Measurements from ENCODE around the gene DEFB124.
"Not testable (repeated sequence)": the region's sequence is repeated elsewhere in the genome, so short reads cannot be mapped to it uniquely, and the experiment has no call there.

DEFB124 gene

DNA sequence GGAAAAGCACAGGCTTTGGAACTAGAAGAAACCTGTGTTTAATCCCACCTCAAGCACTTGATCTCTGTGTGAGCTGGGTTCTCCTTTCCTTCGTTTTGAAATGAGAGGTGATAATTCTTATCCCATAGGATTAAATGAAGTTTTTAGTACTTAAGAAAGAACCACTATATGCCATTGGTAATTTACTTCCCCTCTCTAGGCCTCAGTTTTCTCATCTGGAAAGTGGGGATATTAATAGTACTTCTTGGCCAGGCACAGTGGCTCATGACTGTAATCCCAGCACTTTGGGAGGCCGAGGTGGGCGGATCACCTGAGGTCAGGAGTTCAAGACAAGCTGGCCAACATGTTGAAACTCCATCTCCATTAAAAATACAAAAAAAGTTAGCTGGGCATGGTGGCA is 14.2 kb upstream of the DEFB124 start:
- DNase-seq (ENCODE audit: low read depth in 2 of 2, low spot score in 1 of 2), result no peak

DNA sequence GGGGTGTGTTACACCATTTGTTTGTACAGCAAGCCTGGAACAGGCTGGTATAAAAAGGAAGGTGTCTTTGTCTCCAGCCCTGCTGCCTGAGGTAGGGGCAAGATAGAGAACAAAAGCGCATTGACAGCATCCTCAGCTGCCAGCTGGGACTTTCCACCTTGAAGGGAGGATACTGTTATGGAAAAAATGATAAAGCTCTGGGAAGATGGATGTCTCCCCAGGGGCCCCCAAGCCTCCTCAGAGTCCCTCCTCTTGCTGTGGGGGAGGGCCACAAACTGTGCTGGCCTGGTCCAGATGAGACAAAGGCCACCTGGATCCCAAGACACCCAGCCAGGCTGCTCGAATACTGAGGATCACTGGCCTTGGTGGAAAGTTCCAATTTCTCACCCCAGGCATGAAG is 13.2 kb upstream of the DEFB124 start:
- DNase-seq (ENCODE audit: low read depth in 2 of 2, low spot score in 1 of 2), result no peak

DNA sequence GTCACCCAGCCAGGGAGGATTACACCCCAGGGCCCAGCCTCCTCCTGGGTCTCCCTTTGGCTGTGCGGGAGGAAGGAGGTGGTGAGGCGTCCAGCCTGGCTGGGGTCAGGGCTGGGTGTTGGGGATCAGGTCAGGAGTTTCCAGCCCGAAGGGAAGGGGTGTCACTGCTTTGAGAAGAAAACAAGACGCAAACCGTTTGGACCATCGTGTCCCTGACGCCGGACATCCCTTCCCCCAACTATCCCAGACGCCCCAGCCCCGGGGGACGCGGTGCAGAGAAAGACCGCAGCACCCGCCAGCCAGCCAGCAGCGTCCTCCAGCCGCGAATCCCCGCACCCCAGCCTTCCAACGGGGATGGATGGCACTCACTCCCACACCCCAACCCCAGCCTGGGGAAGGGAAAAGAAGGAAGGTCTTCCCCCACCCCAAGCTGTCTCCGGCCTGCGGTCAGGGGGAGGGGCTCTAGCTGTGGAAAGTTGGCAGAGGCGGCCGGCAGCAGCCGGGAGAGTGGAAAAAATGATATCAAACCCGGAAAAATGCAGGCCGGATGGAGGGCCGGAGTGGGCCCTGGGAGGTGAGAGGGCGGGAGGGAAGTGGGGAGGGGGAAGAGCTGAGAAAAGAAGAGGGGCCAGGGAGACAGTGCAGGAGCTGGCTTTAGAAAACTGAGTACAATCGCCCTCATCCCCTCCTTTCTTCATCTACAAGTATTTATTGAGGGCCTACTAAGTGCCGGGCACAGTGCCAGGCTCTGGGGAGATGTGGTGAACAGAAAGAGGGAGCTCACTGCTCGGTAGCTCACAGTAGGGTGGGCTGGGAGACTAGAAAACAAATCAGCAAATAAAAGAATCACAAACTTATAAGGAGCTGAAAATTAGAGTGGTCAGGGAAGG is 10.8 kb upstream of the DEFB124 start:
- DNase-seq (ENCODE audit: low read depth in 2 of 2, low spot score in 1 of 2), result no peak

DNA sequence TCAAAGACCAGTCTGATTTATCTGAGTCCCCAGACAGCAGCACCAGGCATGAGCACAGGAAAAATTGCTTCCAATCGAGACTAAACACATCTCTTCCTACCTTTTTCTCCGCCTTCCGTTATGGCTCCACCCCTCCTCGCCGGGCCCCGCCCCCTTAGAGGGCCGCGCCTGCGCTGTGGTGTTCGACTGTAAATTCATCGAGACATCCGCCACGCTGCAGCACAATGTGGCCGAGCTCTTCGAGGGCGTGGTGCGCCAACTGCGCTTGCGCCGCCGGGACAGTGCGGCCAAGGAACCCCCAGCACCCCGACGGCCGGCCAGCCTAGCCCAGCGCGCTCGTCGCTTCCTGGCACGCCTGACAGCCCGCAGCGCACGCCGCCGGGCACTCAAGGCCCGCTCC is 9.1 kb upstream of the DEFB124 start:
- no peak for DNase-seq (ENCODE audit: low read depth in 2 of 2, low spot score in 1 of 2)

DNA sequence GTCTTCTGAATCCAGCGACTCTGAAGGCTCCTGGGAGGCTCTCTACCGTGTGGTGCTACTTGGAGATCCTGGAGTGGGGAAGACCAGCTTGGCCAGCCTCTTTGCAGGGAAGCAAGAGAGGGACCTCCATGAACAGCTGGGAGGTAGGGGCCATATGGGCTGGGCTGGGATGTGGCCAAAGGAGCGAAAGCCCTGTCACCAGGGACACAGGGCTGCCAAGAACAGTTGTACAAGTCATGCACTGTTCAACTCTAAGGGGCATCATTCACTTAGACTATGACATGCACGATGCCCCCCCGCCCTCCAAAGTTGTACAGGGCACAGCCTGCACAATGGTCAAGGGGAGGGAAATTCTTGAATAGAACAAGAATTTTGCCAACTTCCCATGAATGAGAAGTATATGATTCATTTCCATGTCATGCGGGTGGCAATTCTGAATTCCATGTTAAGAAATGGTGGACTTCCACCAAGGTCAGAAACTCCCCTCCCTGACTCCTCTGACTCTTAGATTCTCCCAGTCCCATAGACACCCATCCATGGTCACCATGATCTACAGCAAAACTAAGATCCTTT is 1.8 kb upstream of the DEFB124 start:
- no peak for DNase-seq (ENCODE audit: low read depth in 2 of 2, low spot score in 1 of 2)

DNA sequence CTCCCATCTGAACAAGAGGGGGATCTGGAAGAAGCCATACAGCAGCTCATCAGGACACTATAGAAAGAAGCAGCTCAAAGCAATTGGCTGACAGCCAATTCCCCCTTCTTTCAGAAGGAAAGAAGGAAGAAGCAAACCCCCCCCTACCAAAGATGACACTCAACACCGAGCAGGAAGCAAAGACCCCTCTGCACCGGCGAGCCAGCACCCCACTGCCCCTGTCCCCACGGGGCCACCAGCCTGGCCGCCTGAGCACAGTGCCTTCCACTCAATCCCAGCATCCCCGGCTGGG is 1.3 kb upstream of the DEFB124 start:
- DNase-seq (ENCODE audit: low read depth in 2 of 2, low spot score in 1 of 2), result no peak

DNA sequence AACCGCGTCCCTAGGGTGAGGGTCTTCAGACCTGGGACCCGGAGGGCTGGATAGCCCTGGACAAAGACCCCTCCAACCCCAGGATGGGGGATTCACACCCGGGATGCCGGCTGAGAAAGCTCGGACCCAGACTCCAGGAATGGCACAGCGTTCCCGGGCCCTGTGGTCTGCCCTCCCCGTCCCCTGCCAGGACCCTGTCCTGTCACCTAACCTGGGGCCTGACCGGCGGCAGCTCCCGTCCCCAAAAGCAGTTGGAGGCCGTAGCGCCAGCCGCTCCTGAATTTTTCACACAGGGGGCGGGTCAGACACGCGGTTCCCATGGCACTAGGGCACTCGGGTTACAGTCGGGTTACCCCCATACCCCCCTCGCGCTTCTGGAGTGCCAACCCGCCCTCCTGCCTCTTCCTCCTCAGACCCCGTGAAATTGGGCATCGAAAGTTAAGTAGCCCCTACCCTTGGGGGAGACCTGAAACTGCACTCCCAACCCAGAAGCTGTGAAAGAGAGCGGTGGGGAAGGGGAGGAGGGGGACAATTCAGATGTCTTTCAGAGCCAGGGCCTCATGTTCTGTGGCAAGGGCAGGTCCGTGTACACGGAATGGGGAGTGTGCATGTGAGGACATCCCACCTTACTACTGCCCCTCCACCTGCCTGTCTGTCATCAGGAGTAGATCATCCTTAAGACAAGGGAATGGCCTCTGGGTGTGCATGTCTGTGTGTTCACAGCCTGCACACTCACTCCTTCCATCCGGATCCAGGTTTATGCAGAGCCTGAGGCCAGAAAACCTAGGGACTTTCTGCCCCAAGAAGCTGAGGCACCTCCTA is 756 bp upstream of the DEFB124 start:
- no peak for DNase-seq (ENCODE audit: low read depth in 2 of 2, low spot score in 1 of 2)

DNA sequence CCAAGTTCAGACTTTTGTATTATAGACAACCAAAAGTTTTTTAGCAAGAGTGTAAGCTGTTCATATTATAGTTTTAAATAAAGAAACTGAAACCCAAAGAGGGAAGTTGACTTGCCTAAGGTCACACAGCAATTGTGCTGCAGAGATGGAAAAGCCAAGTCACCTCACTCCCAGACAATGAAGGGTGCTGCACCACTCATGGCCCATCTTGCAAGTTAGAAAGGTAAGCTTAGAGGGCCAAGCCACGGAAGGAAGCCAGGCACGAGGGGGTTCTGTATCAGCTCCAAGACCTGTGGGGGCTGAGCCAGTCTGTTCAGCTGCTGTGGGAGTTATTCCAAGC is 860 bp downstream of the DEFB124 start:
- DNase-seq (ENCODE audit: low read depth in 2 of 2, low spot score in 1 of 2), result no peak

DNA sequence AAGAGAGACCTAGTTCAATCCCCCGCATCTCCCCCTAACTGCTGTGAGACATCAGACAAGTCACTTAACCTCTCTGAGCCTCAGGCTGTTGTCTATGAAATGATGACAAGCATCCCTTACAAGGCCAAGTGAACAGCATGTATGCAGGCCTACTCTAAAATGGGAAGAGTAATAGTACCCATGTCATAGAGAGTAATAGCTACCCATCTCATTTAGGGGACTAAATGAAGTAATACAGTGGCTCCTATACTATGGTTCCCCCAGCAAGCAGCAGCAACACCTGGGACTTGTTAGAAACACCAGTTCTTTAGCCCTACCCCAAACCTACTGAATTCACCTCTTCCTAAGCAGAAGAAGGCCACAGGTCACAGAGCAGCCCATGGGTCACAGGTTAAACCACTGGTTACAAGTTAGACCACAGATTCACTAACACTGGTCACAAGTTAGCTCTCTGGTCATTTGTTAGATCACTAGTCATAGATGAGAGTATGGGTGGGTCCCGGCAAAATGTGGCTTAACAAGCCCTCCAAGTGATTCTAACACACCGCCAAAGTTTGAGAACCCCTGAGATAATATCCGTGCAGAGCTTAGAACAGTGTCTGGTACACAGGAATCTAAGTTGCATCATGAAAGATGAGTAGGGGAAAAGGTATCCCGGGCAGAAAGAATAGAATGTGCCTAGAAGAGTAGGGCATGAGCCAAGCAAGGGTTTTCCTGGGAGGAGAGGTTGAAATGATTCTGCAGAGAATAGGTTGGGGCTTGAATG is 1.4 kb downstream of the DEFB124 start:
- DNase-seq (ENCODE audit: low read depth in 2 of 2, low spot score in 1 of 2), result no peak

DNA sequence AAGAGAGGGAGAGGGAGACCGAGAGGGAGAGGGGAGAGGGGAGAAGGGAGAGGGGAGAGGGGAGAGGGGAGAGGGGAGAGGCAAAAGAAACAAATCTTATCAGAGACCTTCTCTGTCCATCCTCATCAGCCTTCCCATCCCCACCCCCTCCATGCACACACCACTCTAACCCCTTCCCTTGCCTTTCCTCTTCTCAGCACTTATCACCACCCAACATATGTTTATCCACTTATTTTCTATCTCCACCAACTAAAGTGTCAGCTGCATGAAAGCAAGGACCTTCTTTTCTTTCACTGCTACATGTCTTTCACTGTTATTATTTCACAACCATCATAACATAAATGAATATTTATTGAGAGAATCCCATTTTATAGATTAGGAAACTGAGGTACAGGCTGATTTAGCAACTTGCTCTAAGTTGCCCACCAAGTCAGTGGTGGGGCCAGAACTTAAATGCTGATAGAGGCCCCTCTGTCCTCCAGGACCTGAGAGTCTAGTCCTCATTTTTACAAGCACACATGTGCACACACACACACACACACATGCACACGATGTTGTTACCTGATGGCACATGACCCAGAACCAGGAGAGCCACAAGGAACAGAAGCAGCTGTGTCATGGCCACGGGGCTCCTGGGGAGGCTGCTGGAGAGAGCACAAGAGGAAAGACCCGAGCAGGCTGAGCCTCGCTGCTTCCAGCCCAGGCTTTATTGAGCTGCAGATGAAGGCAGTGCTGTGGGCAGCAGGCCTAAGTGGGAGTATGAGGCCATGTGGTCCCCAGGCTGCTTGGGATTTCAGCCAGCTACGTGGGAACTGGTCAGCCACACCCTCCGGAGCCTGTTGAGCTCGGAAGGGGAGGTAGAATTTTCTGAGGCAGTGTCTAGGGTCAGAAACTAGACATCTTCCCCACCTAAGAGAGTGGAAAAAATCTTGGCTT is 2.3 kb downstream of the DEFB124 start:
- DNase-seq (ENCODE audit: low read depth in 2 of 2, low spot score in 1 of 2), result no peak

DNA sequence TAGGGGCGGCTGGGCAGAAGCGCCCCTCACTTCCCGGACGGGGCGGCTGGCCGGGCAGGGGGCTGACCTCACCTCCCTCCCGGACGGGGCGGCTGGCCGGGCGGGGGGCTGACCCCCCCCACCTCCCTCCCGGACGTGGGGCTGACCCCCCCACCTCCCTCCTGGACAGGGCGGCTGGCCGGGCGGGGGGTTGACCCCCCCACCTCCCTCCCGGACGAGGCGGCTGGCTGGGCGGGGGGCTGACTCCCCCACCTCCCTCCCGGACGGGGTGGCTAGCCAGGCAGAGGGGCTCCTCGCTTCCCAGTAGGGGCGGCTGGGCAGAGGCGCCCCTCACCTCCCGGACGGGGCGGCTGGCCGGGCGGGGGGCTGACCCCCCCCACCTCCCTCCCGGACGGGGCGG is 4.0 kb downstream of the DEFB124 start:
- DNase-seq (ENCODE audit: low read depth in 2 of 2, low spot score in 1 of 2), result not testable (repeated sequence)

DNA sequence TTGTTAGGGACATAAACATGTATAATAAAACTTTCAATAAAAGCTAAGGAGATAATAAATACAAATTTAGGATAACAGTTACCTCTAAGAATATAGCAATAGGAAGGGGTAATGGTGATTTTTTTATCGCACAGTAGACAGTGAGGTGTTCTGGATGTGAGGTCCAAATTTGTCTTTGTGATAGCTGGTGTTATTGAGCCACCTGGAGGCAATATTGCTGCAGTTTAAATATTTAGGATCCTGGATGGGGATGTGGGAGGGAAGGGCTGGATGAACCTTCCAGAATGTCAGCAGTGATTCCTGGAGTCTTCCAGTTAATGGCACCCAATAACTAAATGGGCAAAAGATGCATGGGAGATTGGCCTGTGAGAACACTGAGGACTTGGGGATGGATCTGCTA is 20.6 kb downstream of the DEFB124 start:
- DNase-seq (ENCODE audit: low read depth in 2 of 2, low spot score in 1 of 2), result no peak

DNA sequence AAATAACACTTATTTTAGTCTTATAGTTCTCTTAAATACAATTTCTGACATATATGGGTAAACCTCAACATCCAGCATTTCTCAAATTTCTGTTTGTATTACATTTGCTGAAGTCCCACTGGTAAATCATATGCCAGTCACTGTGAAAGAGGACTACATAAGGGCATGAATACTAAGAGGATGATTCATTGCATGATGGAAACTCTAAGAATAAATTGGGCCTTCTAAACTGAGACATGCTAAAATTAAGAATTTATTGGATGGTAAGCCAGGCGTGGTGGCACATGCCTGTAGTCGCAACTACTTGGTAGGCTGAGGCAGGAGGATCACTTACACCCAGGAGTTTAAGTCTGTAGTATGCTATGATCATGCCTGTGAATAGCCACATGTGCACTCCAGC is 22.4 kb downstream of the DEFB124 start:
- DNase-seq (ENCODE audit: low read depth in 2 of 2, low spot score in 1 of 2), result no peak

DNA sequence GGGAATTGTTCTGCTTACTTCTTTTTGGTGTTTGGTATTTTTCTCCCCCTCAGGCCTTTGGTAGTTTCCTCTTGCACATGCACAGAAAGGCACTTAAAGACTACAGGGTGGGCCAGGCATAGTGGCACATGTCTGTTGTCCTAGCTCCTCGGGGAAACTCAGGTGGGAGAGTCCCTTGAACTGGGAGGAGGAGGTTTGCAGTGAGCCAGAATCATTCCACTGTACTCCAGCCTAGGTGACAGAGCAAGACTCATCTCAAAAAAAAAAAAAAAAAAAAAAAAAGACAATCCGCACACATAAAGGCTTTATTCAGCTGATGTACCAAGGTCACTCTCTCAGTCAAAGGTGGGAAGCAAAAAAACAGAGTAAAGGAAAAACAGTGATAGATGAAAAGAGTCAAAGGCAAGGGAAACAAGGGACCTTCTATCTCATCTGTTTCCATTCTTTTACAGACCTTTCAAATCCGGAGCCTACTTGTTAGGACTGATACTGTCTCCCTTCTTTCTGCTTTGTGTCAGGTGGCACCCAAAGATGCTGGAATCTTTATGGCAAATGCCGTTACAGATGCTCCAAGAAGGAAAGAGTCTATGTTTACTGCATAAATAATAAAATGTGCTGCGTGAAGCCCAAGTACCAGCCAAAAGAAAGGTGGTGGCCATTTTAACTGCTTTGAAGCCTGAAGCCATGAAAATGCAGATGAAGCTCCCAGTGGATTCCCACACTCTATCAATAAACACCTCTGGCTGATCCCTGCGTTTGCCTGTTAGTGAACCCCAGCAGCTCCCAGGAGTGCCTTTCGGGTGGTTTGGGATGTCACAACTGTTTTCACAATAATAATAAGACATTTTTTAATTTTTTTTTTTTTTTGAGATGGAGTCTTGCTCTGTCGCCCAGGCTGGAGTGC is 25.2 kb downstream of the DEFB124 start:
- no peak for DNase-seq (ENCODE audit: low read depth in 2 of 2, low spot score in 1 of 2)

DNA sequence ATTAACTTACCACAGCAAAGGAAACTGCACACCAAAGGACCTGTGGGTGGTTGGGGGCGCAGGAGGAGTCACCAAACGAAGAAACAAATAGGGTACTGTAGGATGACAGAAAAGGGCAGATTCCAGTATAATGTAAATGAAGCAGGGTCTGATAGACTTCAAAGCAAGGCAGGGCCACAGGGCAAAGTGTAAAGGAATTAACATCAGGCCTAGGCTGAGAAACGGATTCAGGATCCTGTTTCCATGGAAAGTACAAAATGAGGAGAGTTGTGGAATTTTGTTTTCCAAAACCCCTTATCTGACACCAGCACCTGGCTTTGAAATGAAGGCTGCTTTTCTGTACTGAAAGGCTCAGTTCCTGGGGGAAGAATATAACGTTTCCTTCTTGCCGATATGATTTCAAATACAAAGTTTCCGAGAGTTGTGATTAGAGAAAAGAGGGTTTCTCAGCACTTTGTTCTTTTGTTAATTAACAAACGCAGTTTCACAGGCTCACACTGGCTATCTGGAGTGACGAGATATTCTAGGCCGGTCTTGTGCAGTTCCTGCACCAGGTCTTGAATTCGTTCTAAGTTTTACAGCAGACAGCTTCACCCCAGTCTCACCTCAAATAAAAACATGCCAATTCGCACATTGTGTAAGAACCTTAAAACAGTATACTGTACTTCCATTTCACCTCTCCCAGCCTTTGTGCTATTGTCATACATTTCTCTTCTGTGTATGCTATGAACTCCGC is 28.7 kb downstream of the DEFB124 start:
- no peak for DNase-seq (ENCODE audit: low read depth in 2 of 2, low spot score in 1 of 2)

DNA sequence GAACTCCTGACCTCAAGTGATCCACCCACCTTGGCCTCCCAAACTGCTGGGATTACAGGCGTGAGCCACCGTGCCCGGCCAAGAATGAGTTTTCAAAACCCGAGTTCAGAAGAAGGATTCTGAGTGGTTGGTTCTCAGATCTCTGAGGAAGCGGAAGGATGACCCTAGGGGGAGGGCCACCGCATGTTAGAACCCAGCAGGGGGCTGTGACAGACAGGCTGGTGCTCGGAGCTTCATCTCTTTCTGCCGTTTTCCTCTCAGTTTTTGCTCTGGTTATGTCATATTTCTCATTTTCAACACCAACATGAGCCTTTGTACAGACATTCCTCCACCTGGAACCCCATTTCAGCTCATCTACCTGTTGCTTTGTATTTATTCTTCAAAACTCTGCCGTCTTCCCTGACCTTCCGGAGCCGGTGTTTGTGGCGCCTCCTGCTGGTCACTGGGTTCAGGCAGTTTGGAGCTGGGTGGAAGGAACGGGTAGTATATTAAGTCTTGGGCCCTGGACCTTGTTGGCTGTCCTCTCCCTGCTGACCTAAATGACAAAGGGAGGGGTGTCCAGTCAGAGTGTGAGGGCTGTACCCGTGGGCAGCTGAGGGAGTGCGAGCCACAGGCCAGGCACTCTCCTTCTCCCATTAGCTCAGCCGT is 34.8 kb downstream of the DEFB124 start, which contains the start of gene DEFB123:
Gene DEFB123 (plus strand): TSS at position 621 of the 648 bp plus-strand sequence. CDS start 67 bp downstream, outside the sequence.
- no peak for DNase-seq (ENCODE audit: low read depth in 2 of 2, low spot score in 1 of 2)

DNA sequence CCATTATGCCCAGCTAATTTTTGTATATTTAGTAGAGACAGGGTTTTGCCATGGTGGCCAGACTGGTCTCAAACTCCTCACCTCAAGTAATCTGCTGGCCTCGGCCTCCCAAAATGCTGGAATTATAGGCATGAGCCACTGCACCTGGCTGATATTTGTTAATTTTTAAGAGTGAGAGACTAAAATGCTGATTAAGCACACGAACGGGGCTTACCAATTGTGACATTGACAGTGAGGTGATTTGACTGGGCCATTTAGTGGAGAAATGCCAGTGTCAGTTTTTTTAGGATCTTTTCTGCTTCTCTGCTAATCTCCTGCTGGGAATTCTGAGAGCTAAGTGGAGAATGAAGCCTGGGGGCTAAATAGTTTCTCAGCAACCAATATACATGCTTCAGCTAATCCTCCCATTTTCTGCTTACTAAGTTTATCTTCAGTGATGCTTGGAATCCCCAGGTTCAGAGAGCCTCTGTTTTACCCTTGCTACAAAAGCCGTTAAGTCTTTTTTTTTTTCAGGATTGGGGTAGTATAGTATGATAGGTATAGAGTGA is 44.3 kb downstream of the DEFB124 start:
- DNase-seq (ENCODE audit: low read depth in 2 of 2, low spot score in 1 of 2), result no peak

DNA sequence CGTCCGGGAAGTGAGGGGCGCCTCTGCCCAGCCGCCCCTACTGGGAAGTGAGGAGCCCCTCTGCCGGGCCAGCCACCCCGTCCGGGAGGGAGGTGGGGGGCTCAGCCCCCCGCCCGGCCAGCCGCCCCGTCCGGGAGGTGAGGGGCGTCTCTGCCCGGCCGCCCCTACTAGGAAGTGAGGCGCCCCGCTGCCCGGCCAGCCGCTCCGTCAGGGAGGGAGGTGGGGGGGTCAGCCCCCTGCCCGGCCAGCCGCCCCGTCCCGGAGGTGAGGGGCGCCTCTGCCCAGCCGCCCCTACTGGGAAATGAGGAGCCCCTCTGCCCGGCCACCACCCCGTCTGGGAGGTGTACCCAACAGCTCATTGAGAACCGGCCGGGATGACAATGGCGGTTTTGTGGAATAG is 47.4 kb downstream of the DEFB124 start:
- not testable (repeated sequence) for DNase-seq (ENCODE audit: low read depth in 2 of 2, low spot score in 1 of 2)

All from stimulated activated CD8-positive, alpha-beta memory T cell treated with anti-CD3 and anti-CD28 coated beads, Interleukin-4, amount 100 ng/mL, for 1 hour (primary cell).